HepG2 (cell line): ENCODE measurements around the gene FIZ1. TPM values are rescaled to one million over a fixed set of nuclear protein-coding genes. Genes with fewer than 3 reads are reported as not detected.
A peak's percentile ranks its signal among the peaks of the same experiment; 100 is the strongest.

Experiments used
- ATAC-seq: fragments of 200-7000 bp; cut with Tn5 transposase; 3 replicates; pipeline ENCODE4 v1.9.1; 2020; ENCODE audit warnings: mild to moderate bottlenecking, moderate library complexity
- BruUV-seq: library from RNA; stranded (reverse); fragments of 400-500 nt; replicated peaks from 2 replicates; lab custom pipeline; 2021; lab: Mats Ljungman, UMichigan
- CTCF ChIA-PET: fragments of 300-600 bp; formaldehyde crosslinking; extraction: SDS; loops from one replicate; lab custom pipeline; 2021; ENCODE audit warnings: low total read pairs, inconsistent platforms, low intra/inter-chr PET ratio; lab: Yijun Ruan, JAX
- POLR2A ChIA-PET: fragments of 350-600 bp; sonication (Branson Sonifier 250); formaldehyde crosslinking; loops from one replicate; lab custom pipeline; 2020; ENCODE audit warnings: antibody characterized with exemption, inconsistent platforms; lab: Yijun Ruan, JAX
- DNase-seq: peaks from one replicate; pipeline ENCODE4 v3.0.0-alpha.2; 2015; ENCODE audit warnings: low spot score
- FAIRE-seq: peaks from 3 replicates; lab custom pipeline; 2011; peaks lifted over from hg19 to GRCh38; lab: Jason Lieb, UNC
- H2AFZ ChIP-seq: one replicate; pipeline ENCODE4 v1.6.1; 2011; ENCODE audit warnings: low read length, inconsistent platforms
- H3K27ac ChIP-seq: fragments of 300-600 bp; 3 replicates; pipeline ENCODE4 v1.8.0; 2011; ENCODE audit warnings: mixed run types, mild to moderate bottlenecking, mixed read lengths, low read length, inconsistent platforms; ENCODE audit not compliant: insufficient read depth; ENCODE audit errors: extremely low read length
- H3K27me3 ChIP-seq, 2 experiments: fragments of 200-600 bp in 1 of 2; 2 replicates in 1 of 2; 3 replicates in 1 of 2; pipeline versions ENCODE4 v1.6.0 to v1.8.0; 2011; ENCODE audit warnings: low read length in 2 of 2, mild to moderate bottlenecking in 2 of 2, moderate library complexity in 2 of 2, inconsistent platforms in 1 of 2; ENCODE audit not compliant: insufficient read depth in 2 of 2, control insufficient read depth in 1 of 2
- H3K36me3 ChIP-seq, 2 experiments: fragments of 200-600 bp in 1 of 2; replicated peaks in 1 of 2; 2 replicates in 1 of 2; 3 replicates in 1 of 2; pipeline versions ENCODE4 v1.5.1 to v1.8.0; 2011; ENCODE audit warnings: low read length in 2 of 2, inconsistent platforms in 1 of 2; ENCODE audit not compliant: insufficient read depth in 2 of 2, control insufficient read depth in 1 of 2
- H3K4me1 ChIP-seq: 2 replicates; pipeline ENCODE4 v1.5.1; 2012; ENCODE audit warnings: low read length, inconsistent platforms; ENCODE audit not compliant: insufficient read depth
- H3K4me2 ChIP-seq: 2 replicates; pipeline ENCODE4 v1.6.0; 2011; ENCODE audit warnings: low read depth, low read length, inconsistent platforms
- H3K4me3 ChIP-seq, 3 experiments: fragments of 200-600 bp in 1 of 3; sonication (generic), shearing (Covaris generic) in 1 of 3; replicated peaks in 1 of 3; 2 replicates each; pipeline ENCODE4 v1.5.1; 2011 to 2016; ENCODE audit warnings: low read length in 3 of 3, inconsistent platforms in 2 of 3, low read depth in 2 of 3, mild to moderate bottlenecking in 2 of 3, control low read depth in 1 of 3, mixed read lengths in 1 of 3; ENCODE audit not compliant: insufficient read depth in 1 of 3
- H3K79me2 ChIP-seq: one replicate; pipeline ENCODE4 v1.6.1; 2011; ENCODE audit warnings: low read length, inconsistent platforms; ENCODE audit not compliant: insufficient read depth
- H3K9ac ChIP-seq: 2 replicates; pipeline ENCODE4 v1.6.0; 2011; ENCODE audit warnings: mild to moderate bottlenecking, low read depth, low read length, inconsistent platforms; ENCODE audit not compliant: insufficient read depth
- H3K9me3 ChIP-seq: 2 replicates; pipeline ENCODE4 v1.5.1; 2012; ENCODE audit warnings: mild to moderate bottlenecking, low read length
- H4K20me1 ChIP-seq: 2 replicates; pipeline ENCODE4 v1.6.0; 2011; ENCODE audit warnings: inconsistent platforms, mild to moderate bottlenecking, low read length, moderate library complexity; ENCODE audit not compliant: insufficient read depth
- BCLAF1 ChIP-seq: fragments of 450-650 bp; IDR thresholded peaks from 2 replicates; pipeline ENCODE4 v1.6.1; 2017; ENCODE audit warnings: mild to moderate bottlenecking
- CENPT ChIP-seq: sonication (generic); formaldehyde crosslinking; IDR thresholded peaks from 2 replicates; pipeline ENCODE4 v1.8.0; 2022; ENCODE audit warnings: low read depth, mild to moderate bottlenecking, moderate library complexity, missing genetic modification reagents
- EED ChIP-seq: sonication (generic); formaldehyde crosslinking; IDR thresholded peaks from 2 replicates; pipeline ENCODE4 v1.5.0; 2020; ENCODE audit warnings: mild to moderate bottlenecking, missing genetic modification reagents
- ELF3 ChIP-seq: IDR thresholded peaks from 2 replicates; pipeline ENCODE4 v1.6.1; 2016; ENCODE audit warnings: missing genetic modification reagents, missing compliant biosample characterization
- ETV5 ChIP-seq: IDR thresholded peaks from 2 replicates; pipeline ENCODE4 v1.6.1; 2018; ENCODE audit warnings: missing biosample characterization, missing genetic modification reagents, inconsistent platforms, borderline replicate concordance
- HNF1B ChIP-seq: sonication (generic); formaldehyde crosslinking; IDR thresholded peaks from 2 replicates; pipeline ENCODE4 v1.5.1; 2020; ENCODE audit warnings: mild to moderate bottlenecking, moderate library complexity, missing genetic modification reagents
- MNT ChIP-seq: fragments of 450-650 bp; IDR thresholded peaks from 2 replicates; pipeline ENCODE4 v1.6.1; 2016
- NFKB2 ChIP-seq: sonication (generic); formaldehyde crosslinking; IDR thresholded peaks from 2 replicates; pipeline ENCODE4 v1.4.0; 2020; ENCODE audit warnings: missing genetic modification reagents, borderline replicate concordance
- NFRKB ChIP-seq: fragments of 450-650 bp; IDR thresholded peaks from 2 replicates; pipeline ENCODE4 v1.6.1; 2017
- SIN3A ChIP-seq: IDR thresholded peaks from 2 replicates; pipeline ENCODE4 v1.6.1; 2011; ENCODE audit warnings: low read depth, mild to moderate bottlenecking, control low read depth, low read length, borderline replicate concordance
- U2AF1 ChIP-seq: fragments of 200-400 bp; formaldehyde crosslinking; optimal IDR thresholded peaks from 2 replicates; pipeline ENCODE3; 2017; ENCODE audit warnings: mild to moderate bottlenecking, low read depth, low read length
- ZNF343 ChIP-seq: sonication (generic); formaldehyde crosslinking; IDR thresholded peaks from 2 replicates; pipeline ENCODE4 v1.4.0; 2020; ENCODE audit warnings: mild to moderate bottlenecking, missing genetic modification reagents
- ZNF512B ChIP-seq: sonication (generic); formaldehyde crosslinking; IDR thresholded peaks from 2 replicates; pipeline ENCODE4 v1.5.1; 2020; ENCODE audit warnings: missing genetic modification reagents, mild to moderate bottlenecking, borderline replicate concordance
- ZNF605 ChIP-seq: sonication (generic); formaldehyde crosslinking; IDR thresholded peaks from 2 replicates; pipeline ENCODE4 v1.8.0; 2022; ENCODE audit warnings: mild to moderate bottlenecking, missing genetic modification reagents
- ZNF616 ChIP-seq: sonication (generic); formaldehyde crosslinking; IDR thresholded peaks from 2 replicates; pipeline ENCODE4 v1.5.0; 2020; ENCODE audit warnings: low read depth, mild to moderate bottlenecking, missing genetic modification reagents
- whole genome bisulfite sequencing: methylation state at CpG from one replicate; pipeline ENCODE4 v1.1.6; 2017; ENCODE audit warnings: low lambda C conversion rate; 5-methylcytosine and 5-hydroxymethylcytosine counted together
- in situ Hi-C: cut with HindIII; loops from 2 replicates; pipeline ENCODE4 v1.10.0; 2017; ENCODE audit warnings: low pct_unique_long_range_greater_than_20kb; ENCODE audit not compliant: extremely low pct_ligation_motif_present
- intact Hi-C: fragments of 100-400 bp; cut with micrococcal nuclease; formaldehyde crosslinking; loops from one replicate; pipeline ENCODE4 v1.10.0; 2022; ENCODE audit not compliant: unreplicated experiment
- polyA plus RNA-seq, 8 experiments: library from polyadenylated mRNA; depleted of rRNA in 3 of 8; stranded (reverse) in 7 of 8; unstranded in 1 of 8; fragments of >200 nt; fragmentation: Illumina TruSeq in 4 of 8; extraction: Trizol in 4 of 8; gene quantifications; 2 replicates each; pipeline versions ENCODE4 v1.2.1 to v1.2.3, GENCODE V29; 2011 to 2016; ENCODE audit warnings: low read depth in 4 of 8, missing spikeins in 1 of 8, mixed read lengths in 1 of 8; ENCODE audit not compliant: insufficient read depth in 1 of 8
- total RNA-seq, 5 experiments: library from RNA; depleted of rRNA; stranded (reverse); fragments of >200 nt; fragmentation: Illumina TruSeq; extraction: Trizol; gene quantifications; 2 replicates each; pipeline ENCODE4 v1.2.3, GENCODE V29; 2016; ENCODE audit warnings: low read depth in 1 of 5

FIZ1 gene
- total and polyA plus RNA-seq, 2 of the 13 experiments (the other 11 are each of a cell fraction or from before 2014, with no cell fraction given) = 3.6 to 5.9 TPM

GRCh38 chr19:55601084-55601483, 1.8 kb upstream of the FIZ1 start (continued):
- TF ChIP-seq HNF1B (CRISPR knock-in tag) = 0 out of 2 replicates have a peak, but pooled peaks have one; percentile 40
- peak; percentile 4; the same call in 1 of the 2 replicates for TF ChIP-seq ZNF605
- TF ChIP-seq MNT = no peak
- TF ChIP-seq NFRKB = no peak
- no peak for TF ChIP-seq EED (CRISPR knock-in tag)
- no peak for TF ChIP-seq ZNF343 (CRISPR knock-in tag)

- no peak for DNase-seq
- Histone ChIP-seq H3K9me3 (no peaks in the 10 kb centered on the region), H3K27me3 (no peaks in the 10 kb centered on the region; a peak in 1 of 5 replicates), H2AFZ (no peak overlapping the region), H3K9ac (peak overlapping the region; percentile 75), H3K4me1 (peaks cover 42% of the 10 kb centered on the region), H3K79me2 (peaks cover 2% of the 10 kb centered on the region), H4K20me1 (0 out of 2 replicates have a peak, but pooled peaks cover 6% of the 10 kb centered on the region), H3K36me3 (peaks cover 5 to 18% of the 10 kb centered on the region in 2 experiments; a peak in 4 of 5 replicates), H3K27ac (peak overlapping the region; percentile 98), H3K4me3 (peak overlapping the region; percentile 73 to 94 (median 90)), H3K4me2 (peak overlapping the region; percentile 88)
- WGBS = 34% methylated on average over 5 of the region's 15 CpGs
- in situ Hi-C loops (no loop called here), intact Hi-C loops (loop anchor here (2.0 to 10.0 kb wide), 2 partner anchors 14 to 46 kb away; no protein-coding TSS in a partner anchor)
- no peak for FAIRE-seq
- CTCF ChIA-PET = no interaction called here
- POLR2A ChIA-PET = interaction anchor here (1.1 to 4.9 kb wide), 9 partner anchors 15 to 344 kb away, joined by 3 to 66 read pairs (median 13); partner anchors contain the start of genes SBK3, ZNF579 and ZNF784
- ATAC-seq = no peak
- BruUV-seq = no TSS peak
- no peak for TF ChIP-seq ZNF512B (CRISPR knock-in tag)
- TF ChIP-seq ELF3 (CRISPR knock-in tag) = no peak
- TF ChIP-seq U2AF1 = no peak
- TF ChIP-seq ETV5 = no peak
- no peak for TF ChIP-seq ZNF616 (CRISPR knock-in tag)
- TF ChIP-seq BCLAF1 = no peak
- peak; percentile 67; the same call in 1 of the 2 replicates for TF ChIP-seq SIN3A
- TF ChIP-seq NFKB2 (CRISPR knock-in tag) = no peak
- no peak for TF ChIP-seq CENPT
Observed at GRCh38 chr19:55600662-55601028, 1.3 kb upstream of the FIZ1 start.
